NCI-H345 treated with DMSO at 0.1 percent for 48 hours (cell line): ENCODE data around the gene NFKB2.

ENCODE experiments used
- DNase-seq: peaks from one replicate; lab custom pipeline; 2025; ENCODE audit not compliant: unreplicated experiment; lab: John Stamatoyannopoulos, UW

Gene NFKB2

GRCh38 chr10:102394079-102394800 is 1.3 kb upstream of the NFKB2 start:
- DNase-seq: peak; percentile 29

GRCh38 chr10:102394801-102395399 is 605 bp upstream of the NFKB2 start:
- no peak for DNase-seq

GRCh38 chr10:102396317-102396650 is 779 bp downstream of the NFKB2 start:
- no peak for DNase-seq

- no peak for DNase-seq
These were observed 1.2 kb downstream of the NFKB2 start for GRCh38 chr10:102396730-102397151.

GRCh38 chr10:102397222-102398171 is 2.0 kb downstream of the NFKB2 start:
- DNase-seq: no peak

- no peak for DNase-seq
These were observed 2.9 kb downstream of the NFKB2 start for GRCh38 chr10:102398172-102399020.

GRCh38 chr10:102399217-102400021 is 3.9 kb downstream of the NFKB2 start:
- DNase-seq: peak; percentile 58

- DNase-seq: no peak
These were observed 4.6 kb downstream of the NFKB2 start for GRCh38 chr10:102400076-102400475.

GRCh38 chr10:102400598-102401341 is 5.3 kb downstream of the NFKB2 start:
- no peak for DNase-seq

GRCh38 chr10:102401342-102401654 is 5.8 kb downstream of the NFKB2 start:
- DNase-seq: no peak

GRCh38 chr10:102401735-102402511 is 6.4 kb downstream of the NFKB2 start:
- DNase-seq: no peak

GRCh38 chr10:102402512-102402896 is 7.0 kb downstream of the NFKB2 start:
- no peak for DNase-seq

- no peak for DNase-seq
These were observed 7.6 kb downstream of the NFKB2 start for GRCh38 chr10:102403115-102403514.

GRCh38 chr10:102404361-102405107 is 9.0 kb downstream of the NFKB2 start:
- DNase-seq: no peak

GRCh38 chr10:102405108-102405571 is 9.6 kb downstream of the NFKB2 start:
- no peak for DNase-seq

GRCh38 chr10:102405632-102406031 is 10.1 kb downstream of the NFKB2 start:
- no peak for DNase-seq

GRCh38 chr10:102406815-102407214 is 11.3 kb downstream of the NFKB2 start:
- DNase-seq: no peak
